Stimulated activated CD8-positive, alpha-beta memory T cell treated with anti-CD3 and anti-CD28 coated beads, Interleukin-2, amount 100 ng/mL, for 48 hours (primary cell): ENCODE data around the gene ZFYVE26.
"Not testable (repeated sequence)": the region's sequence is repeated elsewhere in the genome, so short reads cannot be mapped to it uniquely, and the experiment has no call there.

Source experiments
- DNase-seq, 2 donors: peaks; one replicate each; pipeline ENCODE4 v3.0.0-alpha.2; 2020; ENCODE audit warnings: low read depth in 2 of 2

The ZFYVE26 gene

DNA sequence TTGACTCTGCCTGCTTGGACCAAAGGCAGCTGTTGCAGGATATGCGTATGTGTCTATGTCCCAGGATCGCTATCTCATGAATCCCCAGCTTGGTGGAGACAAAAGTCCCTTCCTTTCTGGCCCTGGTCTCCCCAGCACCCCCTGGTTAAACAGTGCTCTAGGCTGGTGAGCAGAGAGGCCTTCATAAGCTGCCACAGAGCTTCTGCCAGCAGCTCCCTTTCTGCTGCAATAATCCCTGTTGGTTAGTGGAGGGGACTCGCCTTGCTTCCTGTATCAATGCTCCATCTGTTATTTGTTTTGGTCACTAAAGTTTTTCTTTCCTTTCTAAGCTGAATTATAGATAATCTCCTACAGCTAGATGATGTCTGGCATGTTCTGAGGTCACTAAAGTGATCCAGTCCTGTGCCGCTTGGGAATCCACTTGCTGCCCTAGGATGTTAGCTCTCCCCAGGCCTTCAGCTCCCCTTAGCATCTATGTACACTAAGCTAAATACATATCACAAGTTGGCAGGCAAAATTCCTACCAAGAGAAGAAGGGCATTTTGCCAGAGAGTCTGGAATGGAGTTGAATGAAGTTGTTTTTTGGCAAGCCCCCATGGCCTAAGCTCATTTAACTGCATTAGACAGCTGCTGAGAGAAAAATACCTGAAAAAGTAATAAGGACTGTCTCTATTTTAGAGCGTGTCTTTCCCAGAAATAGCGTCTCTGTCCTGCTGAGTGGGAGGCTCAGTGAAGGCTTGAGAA, 66.9 kb downstream of the ZFYVE26 start:
- no peak for DNase-seq

DNA sequence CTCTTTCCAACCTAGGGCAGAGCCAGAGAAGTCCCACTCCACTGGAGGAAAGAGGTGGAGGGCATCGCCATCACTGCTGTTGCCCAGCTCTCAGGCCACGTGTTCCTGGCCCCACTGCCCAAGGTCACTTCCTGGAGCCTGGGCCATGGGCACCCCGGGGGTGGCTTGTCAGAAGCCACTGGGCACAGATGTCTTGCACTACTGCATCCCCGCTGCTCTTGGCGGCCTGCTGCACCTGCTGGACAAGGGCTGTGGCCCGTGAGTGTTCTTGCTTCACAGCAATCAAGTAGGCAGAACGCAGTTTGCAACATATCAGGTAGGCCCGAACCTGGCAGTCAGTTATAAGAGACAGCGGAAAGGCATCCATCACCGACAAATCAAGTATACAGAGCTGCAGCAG, 68.1 kb downstream of the ZFYVE26 start:
- no peak for DNase-seq

DNA sequence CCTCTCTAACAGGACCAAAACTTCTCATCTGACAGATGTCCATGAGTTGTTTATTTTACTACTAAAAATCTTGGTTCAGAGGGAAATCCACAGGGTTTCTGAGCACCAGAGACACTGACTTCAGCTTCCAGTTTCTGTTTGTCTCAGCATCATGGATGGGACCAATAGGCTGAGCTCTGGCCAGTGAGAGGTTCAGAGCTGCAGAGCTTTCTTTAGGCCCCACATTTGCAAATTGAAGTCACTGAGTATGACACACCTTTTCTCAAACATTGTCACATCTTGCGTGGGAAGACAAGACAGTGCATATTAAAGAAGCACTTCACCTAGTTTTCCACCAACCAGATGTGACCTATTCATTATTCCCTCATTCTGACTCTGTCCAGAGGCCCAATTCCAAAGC, 69.5 kb downstream of the ZFYVE26 start:
- DNase-seq = peak in 1 of 2 donors; percentile 9

DNA sequence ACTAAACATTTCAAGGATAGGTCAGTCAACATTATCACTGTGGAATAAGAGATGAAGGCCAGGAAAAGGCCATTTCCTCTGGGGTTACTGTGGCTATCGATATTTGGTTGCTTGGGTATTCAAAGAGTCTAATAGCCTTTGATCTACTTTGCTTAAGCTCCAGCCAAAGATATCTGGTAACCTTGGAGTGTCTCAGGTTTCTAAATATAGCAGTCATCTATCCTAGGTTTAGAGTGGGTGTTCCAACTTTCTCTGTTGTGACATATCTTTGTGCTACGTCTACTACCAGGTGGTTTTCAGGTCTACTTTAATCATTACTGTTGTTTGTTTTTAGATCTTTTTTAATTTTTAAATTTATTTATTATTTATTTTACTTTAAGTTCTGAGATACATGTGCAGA, 72.3 kb downstream of the ZFYVE26 start:
- no peak for DNase-seq

DNA sequence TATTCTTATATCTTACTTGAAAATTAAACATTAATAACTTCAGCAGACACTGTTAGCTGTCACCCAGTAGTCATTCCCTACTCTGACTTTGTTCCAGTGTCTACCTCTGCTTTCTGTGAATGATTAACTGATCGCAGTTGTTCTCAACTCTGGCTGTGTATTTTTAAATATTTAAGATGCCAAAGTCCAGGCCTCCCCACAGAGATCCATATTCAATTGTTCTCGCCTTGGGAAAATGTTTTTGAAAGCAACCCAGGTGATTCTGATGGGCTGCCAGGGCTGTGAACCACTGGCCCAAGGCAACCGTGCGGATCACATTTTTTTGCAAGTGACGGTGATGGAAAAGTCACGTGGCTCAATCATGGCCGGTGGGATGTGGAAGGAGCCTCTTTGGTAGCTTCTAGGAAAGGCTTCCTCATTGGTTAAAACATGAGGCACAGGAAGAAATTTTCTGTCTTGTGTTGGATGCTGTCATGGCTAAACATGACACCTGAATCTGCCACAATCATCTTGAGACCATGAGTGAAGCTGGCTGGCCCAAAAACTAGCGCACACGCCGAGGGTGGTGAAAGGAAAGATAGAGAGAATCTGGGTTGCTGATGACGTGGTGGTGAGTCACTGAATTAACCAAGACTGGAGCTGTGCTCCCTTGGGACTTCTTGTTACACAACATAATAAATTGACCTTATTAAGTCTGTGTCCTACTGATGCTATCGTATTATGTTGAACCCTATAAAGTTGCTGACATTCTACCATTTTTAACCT, 77.5 kb downstream of the ZFYVE26 start:
- DNase-seq = no peak

DNA sequence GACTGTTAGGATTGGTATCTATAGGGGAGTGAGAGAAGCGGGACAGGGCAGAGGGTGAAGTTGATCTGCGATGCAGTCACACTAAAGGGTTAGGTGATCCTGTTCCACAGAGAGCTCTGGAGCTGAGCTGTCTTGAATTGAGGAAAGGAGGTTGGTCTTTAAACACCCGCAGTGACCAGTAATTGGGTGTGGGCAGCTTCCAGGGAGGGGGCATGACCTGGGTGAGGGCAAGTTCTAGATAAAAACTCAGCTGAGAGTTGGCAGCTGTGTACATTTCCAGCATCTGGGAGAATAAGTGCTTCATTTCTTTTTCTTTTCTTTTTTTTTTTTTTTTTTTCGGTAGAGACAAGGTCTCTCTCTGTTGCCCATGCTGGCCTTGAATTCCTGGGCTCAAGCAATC, 79.6 kb downstream of the ZFYVE26 start:
- no peak for DNase-seq

DNA sequence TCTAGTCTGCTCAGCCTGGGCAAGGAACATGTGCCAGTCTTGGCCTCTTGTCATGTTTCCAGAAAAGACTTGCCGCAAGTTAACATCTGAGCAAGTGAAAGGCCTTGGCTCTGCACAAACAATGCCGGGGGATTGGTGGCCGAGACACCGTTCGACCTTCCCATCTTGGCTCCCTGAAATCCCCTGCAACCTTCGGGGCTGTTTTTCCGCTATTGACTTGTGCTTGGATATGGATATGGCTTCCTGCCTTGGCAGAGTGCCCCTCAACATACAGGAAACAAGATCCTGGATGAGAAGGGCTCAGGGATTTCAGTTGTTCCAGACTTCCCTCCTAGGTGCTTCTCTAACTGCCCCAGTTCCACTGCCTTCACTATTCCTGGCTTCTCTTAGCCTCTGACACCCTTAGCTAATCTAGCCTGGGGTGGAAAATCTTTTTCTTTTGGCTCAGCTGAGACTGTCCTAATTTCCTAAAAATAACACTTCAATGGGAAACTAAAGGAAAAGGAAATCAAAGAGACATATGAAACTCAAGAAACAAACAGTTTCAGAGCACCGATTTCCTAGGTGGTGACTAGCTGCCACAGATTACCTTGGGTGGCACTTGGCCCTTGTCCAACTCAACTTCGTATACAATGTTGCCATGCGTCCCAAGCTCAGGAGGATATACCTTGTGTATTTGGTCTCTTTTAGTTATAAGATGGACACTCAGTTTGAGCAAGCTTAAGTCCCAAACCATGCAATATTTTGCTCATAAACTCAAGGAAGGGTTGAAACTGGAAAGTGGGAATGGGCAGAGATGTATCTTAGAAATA, 80.8 kb downstream of the ZFYVE26 start:
- DNase-seq = no peak

DNA sequence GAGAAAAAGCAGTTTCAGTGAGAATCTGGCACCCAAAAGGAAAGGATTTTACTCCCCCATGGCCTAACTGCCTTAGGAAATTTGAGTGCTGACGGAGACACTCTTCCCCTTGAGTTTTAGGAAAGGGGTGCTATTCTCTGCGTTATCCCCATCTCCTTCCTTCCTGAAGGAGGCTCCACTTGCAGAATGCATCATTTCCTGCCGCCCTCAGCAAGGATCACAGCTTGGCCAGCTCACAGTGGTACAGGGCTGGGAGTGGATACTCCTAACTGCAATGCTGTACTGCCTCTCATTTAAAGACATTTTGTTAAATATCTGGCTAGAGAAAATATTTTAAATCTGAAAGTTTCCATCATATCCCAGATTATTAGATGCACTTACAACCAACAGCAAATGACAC, 81.7 kb downstream of the ZFYVE26 start:
- no peak for DNase-seq

DNA sequence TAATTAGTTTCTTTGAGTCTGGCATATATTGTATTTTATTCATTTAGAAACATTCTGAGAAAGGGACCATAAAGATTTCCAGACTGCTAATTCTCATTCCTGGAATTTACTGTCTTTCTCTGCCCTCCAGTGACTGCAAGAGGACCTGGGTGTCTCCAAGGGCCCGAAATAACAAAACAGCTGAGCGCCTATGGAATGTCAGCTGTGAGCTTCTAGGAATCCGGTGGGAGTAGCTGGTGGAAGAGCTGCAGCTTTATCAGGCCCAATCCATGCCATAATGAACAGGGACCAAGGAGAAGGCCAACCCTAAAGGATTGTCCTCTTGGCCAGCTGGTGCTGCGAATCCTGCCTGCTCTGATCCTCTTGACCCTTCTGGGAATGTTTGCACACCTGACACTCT, 82.8 kb downstream of the ZFYVE26 start:
- no peak for DNase-seq

DNA sequence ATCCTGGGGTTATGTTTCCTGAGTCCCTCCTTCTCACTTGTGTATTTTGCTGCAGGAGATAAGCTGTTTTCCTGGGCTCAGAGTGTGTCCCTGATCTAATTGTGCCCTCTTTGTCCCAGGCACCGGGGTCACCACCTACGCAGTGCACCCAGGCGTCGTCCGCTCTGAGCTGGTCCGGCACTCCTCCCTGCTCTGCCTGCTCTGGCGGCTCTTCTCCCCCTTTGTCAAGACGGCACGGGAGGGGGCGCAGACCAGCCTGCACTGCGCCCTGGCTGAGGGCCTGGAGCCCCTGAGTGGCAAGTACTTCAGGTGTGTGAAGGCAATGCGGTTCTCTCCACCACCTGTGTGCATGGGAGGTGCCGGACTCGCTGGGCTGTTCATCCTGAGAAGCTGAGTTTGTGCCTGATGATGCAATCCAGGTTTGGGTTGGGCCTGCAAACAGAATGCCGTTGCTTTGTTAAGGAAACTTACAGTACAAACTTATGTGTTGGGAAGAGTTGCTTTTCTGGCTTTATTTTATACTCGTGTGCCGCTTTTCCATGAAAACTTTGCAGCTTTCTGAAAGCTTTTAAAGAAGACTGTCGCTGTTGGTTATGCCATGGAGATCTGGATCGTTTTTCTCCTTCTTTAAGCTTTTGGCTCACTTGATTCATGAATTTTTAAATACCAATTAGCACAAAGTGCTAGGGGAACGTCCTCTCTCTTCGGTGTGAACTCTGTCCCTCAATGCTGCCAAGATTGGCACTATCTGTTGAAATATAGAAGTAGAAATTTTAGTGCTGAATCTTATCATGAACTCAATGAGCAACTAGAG, 87.1 kb downstream of the ZFYVE26 start:
- no peak for DNase-seq

DNA sequence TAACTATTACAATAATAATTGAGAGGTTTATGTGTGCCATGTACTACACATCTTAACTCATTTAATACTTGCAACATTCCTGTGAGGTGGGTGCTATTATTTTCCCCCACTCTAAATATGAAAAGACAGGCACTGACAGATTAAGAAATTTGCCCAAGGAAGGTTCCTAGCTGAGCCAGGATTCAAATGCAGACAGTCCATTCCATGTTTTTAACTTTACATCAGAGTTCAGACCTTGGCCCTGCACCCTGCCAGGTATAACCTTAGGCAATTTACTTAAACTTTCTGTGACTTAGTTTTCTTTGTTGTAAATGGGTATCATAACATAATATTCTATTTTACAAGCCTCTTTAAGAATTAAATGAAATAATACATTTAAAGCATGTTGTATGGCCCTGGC, 88.1 kb downstream of the ZFYVE26 start:
- DNase-seq = no peak

DNA sequence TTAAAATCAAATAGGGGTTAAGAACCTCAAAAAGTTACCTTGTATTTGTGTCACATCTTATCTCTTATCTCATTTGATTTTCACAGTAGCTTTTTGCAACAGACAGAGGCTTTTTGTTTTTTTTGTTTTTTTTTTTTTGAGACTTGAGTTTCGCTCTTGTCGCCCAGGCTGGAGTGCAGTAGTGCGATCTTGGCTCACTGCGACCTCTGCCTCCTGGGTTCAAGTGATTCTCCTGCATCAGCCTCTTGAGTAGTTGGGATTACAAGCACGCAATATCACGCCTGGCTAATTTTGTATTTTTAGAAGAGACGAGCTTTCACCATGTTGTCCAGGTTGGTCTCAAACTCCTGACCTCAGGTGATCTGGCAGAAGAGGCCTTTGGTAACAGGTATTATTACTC, 89.0 kb downstream of the ZFYVE26 start:
- no peak for DNase-seq

DNA sequence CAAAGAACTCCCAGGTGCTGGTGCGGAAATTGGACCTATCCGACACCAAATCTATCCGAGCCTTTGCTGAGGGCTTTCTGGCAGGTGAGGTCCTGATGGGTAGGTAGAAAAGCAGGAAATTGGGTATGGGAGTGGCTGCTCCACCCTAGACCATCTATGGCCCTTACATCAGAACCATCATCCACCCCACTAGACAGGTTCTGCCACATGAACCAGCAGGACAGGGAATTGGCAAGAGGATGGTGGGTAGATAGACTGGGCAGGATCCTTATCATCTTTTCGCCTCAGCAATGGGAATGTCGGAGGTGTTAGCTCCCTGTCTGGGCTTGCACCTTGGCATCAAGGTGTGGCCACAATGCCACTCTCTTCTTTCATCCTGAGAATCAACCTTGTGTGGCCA, 91.2 kb downstream of the ZFYVE26 start:
- no peak for DNase-seq

DNA sequence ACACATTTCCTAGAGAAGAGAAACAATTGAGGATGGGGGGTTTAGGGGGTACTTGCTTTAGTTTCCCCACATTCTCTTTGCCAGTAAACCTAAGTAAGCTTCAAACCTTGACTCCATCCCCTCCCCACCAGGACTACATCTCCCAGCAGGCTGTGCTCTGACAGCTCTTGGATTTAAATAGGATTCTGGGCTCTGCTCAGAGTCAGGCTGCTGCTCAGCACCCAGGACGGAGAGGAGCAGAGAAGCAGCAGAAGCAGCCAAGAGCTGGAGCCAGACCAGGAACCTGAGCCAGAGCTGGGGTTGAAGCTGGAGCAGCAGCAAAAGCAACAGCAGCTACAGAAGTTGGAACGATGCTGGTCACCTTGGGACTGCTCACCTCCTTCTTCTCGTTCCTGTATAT, 94.1 kb downstream of the ZFYVE26 start:
- DNase-seq = no peak

DNA sequence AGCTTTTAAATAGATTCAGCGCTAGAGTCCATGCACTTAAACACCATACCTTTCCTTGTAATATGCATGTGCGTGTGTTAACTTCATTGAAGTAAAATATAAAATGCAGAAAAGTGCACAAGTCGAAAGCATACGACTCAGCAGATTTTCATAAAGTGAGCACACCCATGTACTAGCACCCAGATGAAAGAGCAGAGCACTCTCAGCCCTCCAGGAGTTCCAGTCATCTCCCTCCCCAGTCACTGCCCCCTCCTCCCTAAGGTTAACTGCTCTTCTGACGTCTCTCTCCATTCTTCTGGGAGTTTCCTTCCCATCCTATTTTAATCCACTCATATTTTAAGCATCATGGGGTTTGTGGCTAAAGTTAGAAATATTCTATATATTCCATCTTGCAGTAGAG, 94.5 kb downstream of the ZFYVE26 start:
- DNase-seq = no peak

DNA sequence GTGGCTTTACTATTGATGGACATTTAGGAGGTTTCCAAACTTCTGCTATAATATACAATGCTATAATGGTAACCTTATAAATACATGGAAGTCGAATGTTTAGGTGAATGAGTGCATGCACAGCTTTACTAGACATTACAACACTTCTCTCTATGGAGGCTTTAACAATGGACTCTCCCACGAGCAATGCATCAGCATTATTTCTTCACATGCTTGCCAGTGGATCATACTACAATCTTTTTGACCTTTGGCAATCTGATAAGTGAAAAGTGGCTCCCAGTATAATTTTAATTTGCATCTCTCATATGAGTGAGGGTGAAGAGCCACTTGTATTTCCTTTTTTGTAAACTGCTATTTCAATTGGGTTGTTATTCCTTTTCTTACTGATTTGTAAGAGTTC, 96.5 kb downstream of the ZFYVE26 start:
- no peak for DNase-seq

DNA sequence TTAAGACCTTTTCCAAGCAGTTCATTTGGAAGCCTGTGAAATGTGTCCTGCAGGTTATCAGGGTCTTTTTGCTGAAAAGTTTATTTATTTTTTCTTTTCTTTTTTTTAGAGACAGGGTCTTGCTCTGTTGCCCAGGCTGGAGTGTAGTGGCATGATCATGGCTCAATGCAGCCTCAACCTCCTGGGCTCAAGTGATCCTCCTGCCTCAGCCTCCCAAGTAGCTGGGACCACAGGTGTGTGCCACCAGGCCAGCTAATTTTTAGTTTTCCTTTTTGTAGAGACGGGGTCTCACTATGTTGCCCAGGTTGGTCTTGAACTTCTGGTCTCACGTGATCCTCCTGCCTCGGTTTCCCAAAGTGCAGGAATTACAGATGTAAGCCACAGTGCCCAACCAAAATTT, 97.0 kb downstream of the ZFYVE26 start:
- not testable (repeated sequence) for DNase-seq

DNA sequence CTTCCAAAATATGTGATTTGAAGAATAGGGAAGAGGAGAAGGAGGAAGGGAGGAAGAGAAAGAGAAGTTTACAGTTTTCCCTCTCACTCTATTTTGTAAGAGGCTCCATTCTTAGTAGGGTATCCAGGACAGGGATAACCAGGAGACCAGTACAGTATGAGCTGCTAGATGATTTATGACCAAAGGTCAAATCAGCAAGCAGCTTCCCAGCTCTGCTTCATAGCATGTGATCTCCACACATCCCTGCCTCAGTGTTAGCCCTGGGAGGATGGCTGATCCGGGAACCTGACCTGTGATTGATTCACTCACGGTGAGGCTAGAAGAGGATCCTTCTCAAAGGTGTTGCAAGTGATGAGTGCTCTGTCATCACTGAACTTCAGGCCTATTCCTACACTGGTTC, 98.1 kb downstream of the ZFYVE26 start:
- no peak for DNase-seq

DNA sequence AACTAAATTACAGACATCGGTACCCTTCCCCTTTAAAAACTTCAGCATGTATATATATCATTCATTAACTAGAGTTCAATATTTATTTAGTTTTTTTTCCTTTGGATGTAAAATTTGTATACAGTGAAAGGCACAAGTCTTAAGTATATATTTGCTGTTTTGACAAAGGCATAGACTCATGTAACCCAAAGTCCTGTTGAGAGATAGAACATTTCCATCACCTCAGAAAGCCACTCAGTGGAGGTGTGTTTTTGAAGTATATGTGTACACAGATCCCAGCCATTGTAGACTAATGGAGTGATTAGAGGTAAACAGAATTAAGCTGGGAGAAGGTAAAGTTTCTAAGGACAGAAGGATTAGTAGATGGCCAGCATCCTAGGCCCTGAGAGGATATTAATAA, 99.3 kb downstream of the ZFYVE26 start:
- no peak for DNase-seq

DNA sequence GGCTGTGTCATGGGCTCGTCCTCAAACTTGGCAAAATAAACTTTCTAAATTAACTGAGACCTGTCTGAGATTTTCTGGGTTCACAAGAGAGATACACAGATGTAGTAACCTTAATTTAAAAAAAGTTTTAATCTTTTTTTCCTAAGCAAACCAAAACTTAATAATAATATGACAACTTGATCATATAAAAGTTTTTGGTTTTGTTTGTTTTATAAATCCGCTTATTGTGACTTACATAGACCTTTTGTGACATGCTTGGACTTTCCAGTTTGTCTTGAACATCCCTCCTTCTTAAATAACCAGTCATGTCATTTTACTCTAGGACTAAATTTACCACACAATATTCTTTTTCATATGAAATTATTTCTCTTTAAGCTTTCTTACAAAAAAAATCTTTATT, 106.2 kb downstream of the ZFYVE26 start:
- no peak for DNase-seq

DNA sequence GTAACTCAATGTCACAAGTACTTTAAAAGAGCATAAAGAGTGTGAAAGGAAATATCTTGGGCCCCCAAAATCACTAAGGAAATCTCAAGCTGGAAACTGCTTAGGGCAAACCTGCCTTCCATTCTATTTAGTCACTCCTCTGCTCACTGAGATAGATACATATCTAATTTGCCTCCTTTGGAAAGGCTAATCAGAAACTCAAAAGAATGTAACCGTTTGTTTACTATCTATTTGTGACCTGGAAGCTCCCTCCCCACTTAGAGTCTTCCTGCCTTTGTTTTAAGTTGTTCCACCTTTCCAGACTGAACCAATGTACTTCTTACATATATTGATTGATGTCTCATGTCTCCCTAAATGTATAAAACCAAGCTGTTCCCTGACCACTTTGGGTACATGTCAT, 106.6 kb downstream of the ZFYVE26 start:
- DNase-seq = not testable (repeated sequence)

DNA sequence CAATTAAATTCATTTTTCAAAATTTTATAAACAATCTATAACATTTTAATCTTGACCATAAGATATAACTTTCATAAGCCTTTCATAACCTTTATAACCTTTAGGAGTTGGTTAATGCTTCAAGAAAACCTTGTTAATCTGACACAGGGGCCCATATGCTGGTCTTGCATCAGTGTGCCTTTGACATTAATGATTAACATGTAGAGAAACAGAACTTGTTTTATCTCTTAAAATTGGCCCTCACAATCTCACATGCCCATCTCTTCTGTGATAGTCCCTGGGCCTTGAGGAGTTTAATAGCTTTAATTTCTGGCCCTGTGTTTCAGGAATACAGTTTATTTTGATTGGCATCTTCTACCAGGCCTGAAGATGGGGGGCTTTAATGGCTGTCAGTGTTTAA, 107.0 kb downstream of the ZFYVE26 start:
- DNase-seq = not testable (repeated sequence)
